CD4-positive, alpha-beta T cell treated with Interleukin-17A for 1 hour (primary cell): ENCODE results near the gene SNX18.
"Not testable (repeated sequence)": the region's sequence is repeated elsewhere in the genome, so short reads cannot be mapped to it uniquely, and the experiment has no call there.

ENCODE experiments used
- DNase-seq: peaks from one replicate; pipeline ENCODE4 v3.0.0-alpha.2; 2020

SNX18 gene, protein sequence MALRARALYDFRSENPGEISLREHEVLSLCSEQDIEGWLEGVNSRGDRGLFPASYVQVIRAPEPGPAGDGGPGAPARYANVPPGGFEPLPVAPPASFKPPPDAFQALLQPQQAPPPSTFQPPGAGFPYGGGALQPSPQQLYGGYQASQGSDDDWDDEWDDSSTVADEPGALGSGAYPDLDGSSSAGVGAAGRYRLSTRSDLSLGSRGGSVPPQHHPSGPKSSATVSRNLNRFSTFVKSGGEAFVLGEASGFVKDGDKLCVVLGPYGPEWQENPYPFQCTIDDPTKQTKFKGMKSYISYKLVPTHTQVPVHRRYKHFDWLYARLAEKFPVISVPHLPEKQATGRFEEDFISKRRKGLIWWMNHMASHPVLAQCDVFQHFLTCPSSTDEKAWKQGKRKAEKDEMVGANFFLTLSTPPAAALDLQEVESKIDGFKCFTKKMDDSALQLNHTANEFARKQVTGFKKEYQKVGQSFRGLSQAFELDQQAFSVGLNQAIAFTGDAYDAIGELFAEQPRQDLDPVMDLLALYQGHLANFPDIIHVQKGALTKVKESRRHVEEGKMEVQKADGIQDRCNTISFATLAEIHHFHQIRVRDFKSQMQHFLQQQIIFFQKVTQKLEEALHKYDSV

GRCh38 chr5:54517512-54518145, at the start of gene SNX18:
TSS of gene SNX18 (plus strand) at chr5:54517759. CDS start at chr5:54517953, 194 bp downstream.
- peak; percentile 93 for DNase-seq

DNA sequence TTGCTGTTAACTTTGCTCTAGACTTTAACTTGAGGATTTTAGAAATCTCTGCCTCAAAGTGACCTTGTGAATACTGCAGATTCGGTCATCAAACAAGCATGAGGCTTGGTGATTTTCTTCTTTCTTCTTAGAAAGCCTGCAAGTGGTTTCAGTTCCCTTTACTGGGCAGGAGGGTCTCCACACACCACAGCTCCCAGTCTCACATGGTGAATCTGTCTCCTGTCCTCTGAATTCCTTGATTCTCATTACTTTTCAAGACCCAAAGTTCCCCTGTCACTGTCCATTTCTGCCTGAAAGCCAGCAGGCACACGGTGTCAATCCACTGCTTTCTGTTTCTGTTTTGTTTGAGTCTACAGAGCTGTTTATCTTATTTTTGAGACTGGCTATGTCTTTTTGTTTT, 47.9 kb upstream of the SNX18 start:
- DNase-seq = no peak

- DNase-seq = no peak
Observed at GRCh38 chr5:54470128-54470527, 47.4 kb upstream of the SNX18 start.

DNA sequence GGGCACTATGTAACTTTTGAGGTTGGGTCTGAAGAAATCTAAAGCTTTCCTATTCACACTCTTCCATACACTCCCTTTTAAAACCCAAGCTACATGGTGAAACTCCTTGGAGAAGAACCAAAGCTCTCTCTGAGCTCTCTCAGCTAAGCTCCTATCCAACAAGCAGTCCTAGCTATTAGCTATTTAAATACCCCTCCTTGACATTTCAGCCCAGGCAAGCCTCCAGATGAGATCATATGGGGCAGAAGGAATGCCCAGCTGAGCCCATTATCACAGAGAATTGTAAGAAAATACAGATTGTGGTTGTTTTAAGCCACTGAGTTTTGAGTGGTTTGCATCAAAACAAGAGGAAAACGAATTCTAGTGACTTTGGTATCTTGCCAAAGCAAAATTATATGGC, 46.9 kb upstream of the SNX18 start:
- no peak for DNase-seq

GRCh38 chr5:54471398-54471797, 46.2 kb upstream of the SNX18 start:
- no peak for DNase-seq

DNA sequence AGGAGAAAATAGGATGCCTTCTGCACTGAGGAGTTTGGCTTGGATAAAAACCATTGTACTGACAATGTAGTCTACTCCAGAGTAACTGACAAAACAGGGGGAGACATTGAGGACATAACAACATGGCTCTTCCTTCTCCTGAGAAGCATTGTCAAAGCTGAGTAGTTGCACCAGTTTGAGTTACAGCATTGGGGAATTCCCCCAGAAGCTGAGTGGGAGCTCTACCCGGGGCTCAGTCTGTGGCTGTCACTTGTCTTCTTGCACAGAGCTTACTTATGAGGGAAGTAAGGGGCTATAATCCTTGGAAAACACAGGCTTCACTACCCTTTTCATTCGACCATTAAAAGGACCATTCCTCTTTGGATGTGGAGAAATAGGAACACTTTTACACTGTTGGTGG, 40.9 kb upstream of the SNX18 start:
- no peak for DNase-seq

GRCh38 chr5:54477941-54478478, 39.5 kb upstream of the SNX18 start:
- no peak for DNase-seq

GRCh38 chr5:54480296-54480695, 37.3 kb upstream of the SNX18 start:
- DNase-seq = no peak

DNA sequence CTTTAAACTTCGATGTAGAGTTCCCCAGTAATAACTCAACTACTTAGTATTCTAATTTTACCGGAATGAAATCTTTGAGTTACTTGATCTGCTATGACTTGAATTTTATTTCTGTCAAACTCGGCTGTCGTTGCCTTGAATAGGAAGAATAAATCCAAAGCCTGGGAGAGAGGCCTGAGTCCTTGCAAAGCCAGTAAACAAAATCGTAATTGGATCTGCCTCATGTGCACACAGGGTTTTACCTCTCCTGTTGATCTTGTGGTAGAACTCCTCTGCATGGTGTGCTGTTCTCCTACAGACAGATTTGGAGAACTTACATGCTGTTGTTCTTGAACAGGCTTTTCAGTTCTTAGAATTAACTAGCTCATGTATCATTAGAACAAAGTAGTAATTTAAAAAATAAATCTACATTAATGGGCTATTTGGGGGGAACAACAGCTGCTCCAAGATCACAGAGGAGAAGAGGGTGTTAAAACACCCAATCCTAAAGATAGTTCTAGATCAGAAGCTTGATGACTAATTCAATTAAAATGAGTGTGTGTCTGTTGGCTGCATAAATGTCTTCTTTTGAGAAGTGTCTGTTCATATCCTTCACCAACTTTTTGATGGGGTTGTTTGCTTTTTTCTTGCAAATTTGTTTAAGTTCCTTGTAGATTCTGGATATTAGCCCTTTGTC, 33.2 kb upstream of the SNX18 start:
- DNase-seq = no peak

- DNase-seq = not testable (repeated sequence)
Observed at GRCh38 chr5:54485659-54486058, 31.9 kb upstream of the SNX18 start.

- not testable (repeated sequence) for DNase-seq
Observed at GRCh38 chr5:54489648-54489979, 27.9 kb upstream of the SNX18 start.

GRCh38 chr5:54491326-54491725, 26.2 kb upstream of the SNX18 start:
- no peak for DNase-seq

DNA sequence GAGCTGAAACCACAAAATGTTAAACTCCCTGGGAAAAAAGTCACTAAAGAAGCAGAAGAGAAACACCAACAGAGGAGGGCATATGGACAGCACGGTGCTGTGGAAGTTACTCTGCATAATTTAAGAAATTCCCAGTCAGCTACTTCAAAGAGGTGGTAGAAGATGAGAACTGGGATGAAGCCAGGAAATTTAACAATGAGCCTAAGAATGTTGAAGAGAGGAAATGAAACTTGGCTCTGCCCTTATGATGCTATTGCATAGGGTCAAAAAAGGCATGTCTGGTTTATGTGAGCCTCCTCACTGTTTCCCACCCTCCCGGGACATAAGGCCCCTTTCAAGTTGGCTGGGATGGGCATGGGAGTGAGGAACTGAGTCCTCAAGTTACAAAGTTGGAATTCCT, 25.4 kb upstream of the SNX18 start:
- no peak for DNase-seq

DNA sequence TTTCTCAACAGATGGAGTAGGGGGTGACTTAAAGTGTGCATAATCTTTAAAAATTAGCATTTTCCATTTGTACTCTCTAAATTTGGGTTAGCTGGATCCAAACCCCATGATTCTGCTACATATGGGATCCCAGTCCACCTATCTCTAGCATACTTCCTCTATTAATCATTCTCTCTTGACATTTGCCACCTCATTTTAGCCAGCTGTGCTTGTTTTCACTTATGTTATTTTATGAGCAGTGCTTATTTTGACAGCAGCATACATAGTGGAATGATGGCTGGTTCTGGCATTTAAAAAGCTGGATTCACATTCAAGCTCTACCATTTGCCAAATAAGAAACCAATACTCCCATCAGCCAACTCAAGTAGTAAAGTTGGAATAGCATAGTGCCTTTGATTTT, 22.5 kb upstream of the SNX18 start:
- no peak for DNase-seq

- no peak for DNase-seq
Observed at GRCh38 chr5:54514291-54514690, 3.3 kb upstream of the SNX18 start.

GRCh38 chr5:54514841-54515432, 2.6 kb upstream of the SNX18 start:
- no peak for DNase-seq

DNA sequence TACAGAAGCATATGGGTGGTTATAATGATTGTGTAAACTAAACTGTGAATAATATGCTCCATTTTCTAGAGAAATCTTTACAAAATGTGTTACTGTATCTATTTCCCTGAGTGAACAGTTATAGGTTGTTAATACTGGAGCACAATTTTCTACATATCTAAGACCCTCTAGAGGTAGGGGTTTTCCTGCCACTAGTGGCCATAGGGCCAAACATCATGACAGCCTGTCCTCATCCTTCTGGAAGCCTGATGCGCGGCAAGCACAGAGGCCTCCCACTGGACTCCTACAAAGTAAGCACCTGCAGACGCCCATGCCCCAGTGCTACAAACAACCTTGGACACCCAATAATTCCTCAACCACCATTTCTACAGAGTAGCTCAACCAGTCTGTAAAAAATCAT, 1.9 kb upstream of the SNX18 start:
- DNase-seq = no peak

DNA sequence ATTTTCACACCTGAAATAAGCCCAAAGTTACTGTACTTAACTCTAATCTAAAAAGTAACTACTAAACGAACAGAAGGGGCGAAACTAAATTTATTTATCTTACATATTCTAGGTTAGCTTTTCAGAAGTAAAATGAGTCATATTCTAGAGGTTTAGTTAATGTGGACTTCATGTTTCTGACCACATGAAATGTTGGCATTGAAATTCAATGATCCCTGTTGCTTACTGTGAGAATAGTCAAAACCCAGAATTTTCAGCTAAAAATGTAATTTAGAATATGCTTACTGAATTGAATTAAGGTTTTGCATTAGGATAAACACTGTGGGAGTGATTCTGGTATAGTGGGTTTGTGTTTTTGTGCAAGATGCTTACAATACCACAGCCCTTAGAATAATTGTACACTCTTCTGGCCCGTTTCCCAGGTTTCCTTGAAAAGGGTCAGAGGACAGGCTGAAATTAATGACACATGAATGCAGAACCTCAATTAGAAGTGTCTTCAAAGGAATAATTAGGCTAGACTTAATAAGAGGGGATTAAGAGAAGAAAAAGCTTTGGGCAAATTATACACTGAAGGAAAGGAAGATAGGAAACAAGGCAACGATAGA, 1.4 kb upstream of the SNX18 start:
- DNase-seq = no peak

DNA sequence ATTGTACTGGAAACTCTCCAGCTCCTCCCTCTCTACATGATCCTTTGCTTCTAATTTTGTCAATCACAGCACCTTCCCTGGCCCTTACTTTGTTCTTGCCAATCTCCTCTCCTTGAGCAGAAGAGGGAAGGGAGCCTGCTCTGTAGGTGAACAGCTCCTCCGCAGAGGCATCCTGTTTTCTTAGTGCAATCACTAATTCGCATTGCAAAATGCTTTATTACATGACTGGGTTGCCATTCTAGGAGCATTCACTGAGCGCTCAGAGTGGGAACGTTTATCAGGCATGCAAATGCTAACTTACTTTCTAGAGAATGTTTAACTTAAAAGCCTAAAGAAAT, 416 bp upstream of the SNX18 start:
- no peak for DNase-seq

- peak; percentile 54 for DNase-seq
Observed at GRCh38 chr5:54518146-54518817, 723 bp downstream of the SNX18 start.

GRCh38 chr5:54518818-54519508, 1.4 kb downstream of the SNX18 start:
- no peak for DNase-seq

DNA sequence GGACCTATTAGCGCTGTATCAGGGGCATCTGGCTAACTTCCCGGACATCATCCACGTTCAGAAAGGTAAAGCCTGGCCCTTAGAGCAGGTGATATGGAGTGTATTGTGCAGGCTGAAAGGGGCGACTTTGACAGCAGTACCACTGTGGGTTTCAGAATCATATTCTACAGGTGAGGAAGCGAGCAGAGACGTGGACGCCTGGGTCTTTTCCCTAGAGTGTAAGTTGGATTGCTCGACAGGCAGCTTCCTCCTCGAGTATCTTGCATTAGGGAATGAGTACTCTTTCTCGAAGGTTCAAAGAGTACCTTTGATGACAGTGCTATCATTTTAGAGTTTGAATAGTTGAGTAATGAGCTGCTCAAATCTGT, 1.9 kb downstream of the SNX18 start:
- no peak for DNase-seq
